Smooth muscle cell of trachea (primary cell): ENCODE results near the gene IL23R. TPM values are rescaled to one million over a fixed set of nuclear protein-coding genes. Genes with fewer than 3 reads are reported as not detected.

Experiments used
- total RNA-seq: library from RNA; depleted of rRNA; stranded (reverse); fragments of >200 nt; gene quantifications from 2 replicates; pipeline ENCODE4 v1.2.1, GENCODE V29; 2014

IL23R gene, protein sequence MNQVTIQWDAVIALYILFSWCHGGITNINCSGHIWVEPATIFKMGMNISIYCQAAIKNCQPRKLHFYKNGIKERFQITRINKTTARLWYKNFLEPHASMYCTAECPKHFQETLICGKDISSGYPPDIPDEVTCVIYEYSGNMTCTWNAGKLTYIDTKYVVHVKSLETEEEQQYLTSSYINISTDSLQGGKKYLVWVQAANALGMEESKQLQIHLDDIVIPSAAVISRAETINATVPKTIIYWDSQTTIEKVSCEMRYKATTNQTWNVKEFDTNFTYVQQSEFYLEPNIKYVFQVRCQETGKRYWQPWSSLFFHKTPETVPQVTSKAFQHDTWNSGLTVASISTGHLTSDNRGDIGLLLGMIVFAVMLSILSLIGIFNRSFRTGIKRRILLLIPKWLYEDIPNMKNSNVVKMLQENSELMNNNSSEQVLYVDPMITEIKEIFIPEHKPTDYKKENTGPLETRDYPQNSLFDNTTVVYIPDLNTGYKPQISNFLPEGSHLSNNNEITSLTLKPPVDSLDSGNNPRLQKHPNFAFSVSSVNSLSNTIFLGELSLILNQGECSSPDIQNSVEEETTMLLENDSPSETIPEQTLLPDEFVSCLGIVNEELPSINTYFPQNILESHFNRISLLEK
- not detected in 2 replicates for total RNA-seq

DNA sequence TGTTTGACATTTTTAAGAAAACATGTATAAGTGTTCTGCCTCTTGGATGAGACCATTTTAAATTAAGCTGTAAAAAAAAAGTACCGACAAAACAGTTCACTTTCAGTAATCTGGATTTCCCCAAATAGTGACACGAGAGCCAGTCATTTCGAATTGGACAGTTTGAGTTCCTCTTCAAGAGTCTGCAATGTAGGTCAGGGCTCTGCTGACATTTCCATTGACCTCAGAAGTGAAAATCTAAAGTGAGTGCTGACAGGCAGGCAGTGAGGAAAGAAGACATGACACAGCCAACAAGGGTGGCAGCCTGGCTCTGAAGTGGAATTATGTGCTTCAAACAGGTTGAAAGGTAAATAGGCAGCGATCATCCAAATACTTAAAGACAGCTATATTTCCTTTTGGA is at the start of gene IL23R:
TSS of gene IL23R (plus strand) at position 259 of the 400 bp plus-strand sequence. CDS start 1,667 bp downstream, outside the sequence.

DNA sequence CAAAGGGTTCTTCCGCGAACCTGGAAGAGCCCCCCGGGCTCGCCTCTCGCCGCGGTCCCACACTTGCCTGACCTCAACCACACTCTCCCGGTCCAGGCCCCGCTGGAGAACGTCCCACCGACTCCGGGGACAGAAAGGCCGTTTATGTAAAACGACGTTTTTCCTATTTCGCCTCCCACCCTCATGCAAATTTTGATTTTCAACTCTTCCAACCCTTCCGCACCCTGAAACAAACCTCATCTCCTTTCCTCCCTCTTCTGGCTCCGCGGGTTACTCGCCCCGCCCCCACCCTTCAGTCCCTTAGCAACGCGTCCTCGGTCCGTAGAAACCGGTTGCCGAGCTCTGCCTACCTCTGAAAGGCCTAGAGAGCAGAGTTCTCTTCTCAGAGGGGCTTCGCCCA is 31.6 kb upstream of the IL23R start, which contains the start of gene C1orf141:
TSS of gene C1orf141 (minus strand) at position 276 of the 400 bp plus-strand sequence. CDS start 7,730 bp downstream, outside the sequence.

DNA sequence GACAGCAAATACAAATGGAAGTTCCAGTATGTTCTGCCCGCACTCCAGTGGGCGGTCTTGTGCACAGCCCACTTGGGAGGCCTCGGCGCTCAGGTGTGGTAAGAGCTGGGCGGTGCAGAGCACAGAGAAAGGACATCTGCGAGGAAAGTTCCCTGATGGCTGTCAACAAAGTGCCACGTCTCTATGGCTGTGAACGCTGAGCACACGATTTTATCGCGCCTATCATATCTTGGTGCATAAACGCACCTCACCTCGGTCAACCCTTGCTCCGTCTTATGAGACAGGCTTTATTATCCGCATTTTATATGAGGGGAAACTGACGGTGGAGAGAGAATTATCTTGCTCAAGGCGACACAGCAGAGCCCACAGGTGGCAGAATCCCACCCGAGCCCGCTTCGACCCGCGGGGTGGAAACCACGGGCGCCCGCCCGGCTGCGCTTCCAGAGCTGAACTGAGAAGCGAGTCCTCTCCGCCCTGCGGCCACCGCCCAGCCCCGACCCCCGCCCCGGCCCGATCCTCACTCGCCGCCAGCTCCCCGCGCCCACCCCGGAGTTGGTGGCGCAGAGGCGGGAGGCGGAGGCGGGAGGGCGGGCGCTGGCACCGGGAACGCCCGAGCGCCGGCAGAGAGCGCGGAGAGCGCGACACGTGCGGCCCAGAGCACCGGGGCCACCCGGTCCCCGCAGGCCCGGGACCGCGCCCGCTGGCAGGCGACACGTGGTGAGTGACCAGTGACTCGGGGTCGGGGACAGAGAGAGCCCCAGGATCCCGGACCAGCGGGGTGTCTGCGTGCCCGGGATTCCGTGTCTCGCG is 141.2 kb downstream of the IL23R start, which contains the start of gene IL12RB2:
TSS of gene IL12RB2 (plus strand) at position 623 of the 810 bp plus-strand sequence. CDS start 12,496 bp downstream, outside the sequence.

Other genes with a start within 250 kb of the IL23R start
- 5.4 and 7.8 TPM in 2 replicates for gene DNAI4, start 241.6 kb upstream of the IL23R start, total RNA-seq
- 31.3 and 31.4 TPM in 2 replicates for gene MIER1, start 241.5 kb upstream of the IL23R start, total RNA-seq
- gene SLC35D1, start 112.3 kb upstream of the IL23R start, total RNA-seq: 14.9 and 18.2 TPM in 2 replicates
- gene C1orf141, start 31.5 kb upstream of the IL23R start, total RNA-seq: under 0.01 TPM in 1 of 2 replicates, not detected in the other
- gene IL12RB2, start 141.4 kb downstream of the IL23R start, total RNA-seq: not detected in 2 replicates